Measurements from ENCODE around the gene PRAMEF4.
"Not testable (repeated sequence)": the region's sequence is repeated elsewhere in the genome, so short reads cannot be mapped to it uniquely, and the experiment has no call there.

The PRAMEF4 gene

GRCh38 chr1:12886101-12886500 lies at the start of gene PRAMEF4:
Gene PRAMEF4, minus strand, starts transcription at chr1:12886201. Its CDS starts 2,807 bp downstream, at chr1:12883394.
- H3K27ac ChIP-seq: not testable (repeated sequence)

- H3K27ac ChIP-seq: not testable (repeated sequence)
These were observed 38.4 kb upstream of the PRAMEF4 start for GRCh38 chr1:12924368-12924767.

- H3K27ac ChIP-seq: not testable (repeated sequence)
These were observed 35.7 kb upstream of the PRAMEF4 start for GRCh38 chr1:12921749-12922148.

- H3K27ac ChIP-seq: not testable (repeated sequence)
These were observed 30.3 kb upstream of the PRAMEF4 start, which contains the start of gene PRAMEF7 for GRCh38 chr1:12916310-12916709. Gene PRAMEF7, plus strand, starts transcription at chr1:12916610. Its CDS starts 1,083 bp downstream, at chr1:12917693.

GRCh38 chr1:12903793-12904572 lies 18.0 kb upstream of the PRAMEF4 start:
- not testable (repeated sequence) for H3K27ac ChIP-seq

GRCh38 chr1:12899186-12899585 lies 13.2 kb upstream of the PRAMEF4 start:
- H3K27ac ChIP-seq: not testable (repeated sequence)

GRCh38 chr1:12898170-12898569 lies 12.2 kb upstream of the PRAMEF4 start, which contains the start of gene PRAMEF10:
Gene PRAMEF10, minus strand, starts transcription at chr1:12898270. Its CDS starts 2,423 bp downstream, at chr1:12895847.
- not testable (repeated sequence) for H3K27ac ChIP-seq

GRCh38 chr1:12878453-12878852 lies 7.5 kb downstream of the PRAMEF4 start:
- H3K27ac ChIP-seq: not testable (repeated sequence)

- not testable (repeated sequence) for H3K27ac ChIP-seq
These were observed 22.7 kb downstream of the PRAMEF4 start for GRCh38 chr1:12863131-12863880.

- not testable (repeated sequence) for H3K27ac ChIP-seq
These were observed 29.2 kb downstream of the PRAMEF4 start, which contains the start of gene PRAMEF2 for GRCh38 chr1:12856786-12857185. Gene PRAMEF2, plus strand, starts transcription at chr1:12857086. Its CDS starts 1,924 bp downstream, at chr1:12859010.

GRCh38 chr1:12851779-12852178 lies 34.2 kb downstream of the PRAMEF4 start:
- TF ChIP-seq ZFX (IDR thresholded peaks at IDR 0.05; ENCODE audit: borderline replicate concordance): no peak
- no peak overlapping the region for H3K27ac ChIP-seq

GRCh38 chr1:12848620-12849019 lies 37.4 kb downstream of the PRAMEF4 start, which contains the start of gene HNRNPCL1:
Gene HNRNPCL1, minus strand, starts transcription at chr1:12848720. Its CDS starts 431 bp downstream, at chr1:12848289.
- not testable (repeated sequence) for H3K27ac ChIP-seq

- not testable (repeated sequence) for H3K27ac ChIP-seq
These were observed 52.8 kb downstream of the PRAMEF4 start for GRCh38 chr1:12833251-12833650.

GRCh38 chr1:12831310-12831709 lies 54.7 kb downstream of the PRAMEF4 start, which contains the start of gene PRAMEF11:
Gene PRAMEF11, minus strand, starts transcription at chr1:12831410. Its CDS starts 2,621 bp downstream, at chr1:12828789.
- not testable (repeated sequence) for H3K27ac ChIP-seq

Measured in 22Rv1 (cell line).